Stimulated activated CD4-positive, alpha-beta T cell treated with anti-CD3 and anti-CD28 coated beads, Interleukin-1b, Interleukin-23, amount 100 ng/mL, for 24 hours (primary cell): ENCODE measurements around the gene ANKS4B.
"Not testable (repeated sequence)": the region's sequence is repeated elsewhere in the genome, so short reads cannot be mapped to it uniquely, and the experiment has no call there.

Source experiments
- DNase-seq, 4 experiments: peaks; one replicate each; pipeline ENCODE4 v3.0.0-alpha.2; 2020; ENCODE audit warnings: low read depth in 4 of 4, low spot score in 1 of 4

The ANKS4B gene

GRCh38 chr16:21260870-21261791 is 27.6 kb downstream of the ANKS4B start:
- DNase-seq = no peak

GRCh38 chr16:21262779-21263639 is 29.5 kb downstream of the ANKS4B start:
- DNase-seq = no peak

GRCh38 chr16:21263640-21264570 is 30.4 kb downstream of the ANKS4B start:
- DNase-seq = no peak

GRCh38 chr16:21264571-21265036 is 31.1 kb downstream of the ANKS4B start:
- DNase-seq = no peak

- no peak for DNase-seq
Measured at GRCh38 chr16:21265104-21265837, 31.8 kb downstream of the ANKS4B start.

- no peak for DNase-seq
Measured at GRCh38 chr16:21267298-21267697, 33.8 kb downstream of the ANKS4B start.

- DNase-seq = no peak
Measured at GRCh38 chr16:21268236-21268635, 34.7 kb downstream of the ANKS4B start.

GRCh38 chr16:21272253-21272652 is 38.8 kb downstream of the ANKS4B start:
- no peak for DNase-seq

- DNase-seq = not testable (repeated sequence)
Measured at GRCh38 chr16:21272763-21273162, 39.3 kb downstream of the ANKS4B start.

- DNase-seq = no peak
Measured at GRCh38 chr16:21274172-21274726, 40.8 kb downstream of the ANKS4B start.

GRCh38 chr16:21275529-21275928 is 42.0 kb downstream of the ANKS4B start:
- no peak for DNase-seq

GRCh38 chr16:21276090-21276489 is 42.6 kb downstream of the ANKS4B start:
- no peak for DNase-seq

GRCh38 chr16:21277045-21277926 is 43.8 kb downstream of the ANKS4B start:
- no peak for DNase-seq

GRCh38 chr16:21277927-21278706 is 44.6 kb downstream of the ANKS4B start, which contains the start of gene CRYM:
Gene CRYM, minus strand, starts transcription at chr16:21278290. Its CDS starts 39 bp downstream, at chr16:21278251.
- peak in 3 of 4 experiments; percentile 30 to 38 (median 37) for DNase-seq

- DNase-seq = no peak
Measured at GRCh38 chr16:21279501-21279900, 46.0 kb downstream of the ANKS4B start.

- DNase-seq = no peak
Measured at GRCh38 chr16:21281698-21282389, 48.3 kb downstream of the ANKS4B start.
